ENCODE measurements around the gene SLC39A5.

DNA sequence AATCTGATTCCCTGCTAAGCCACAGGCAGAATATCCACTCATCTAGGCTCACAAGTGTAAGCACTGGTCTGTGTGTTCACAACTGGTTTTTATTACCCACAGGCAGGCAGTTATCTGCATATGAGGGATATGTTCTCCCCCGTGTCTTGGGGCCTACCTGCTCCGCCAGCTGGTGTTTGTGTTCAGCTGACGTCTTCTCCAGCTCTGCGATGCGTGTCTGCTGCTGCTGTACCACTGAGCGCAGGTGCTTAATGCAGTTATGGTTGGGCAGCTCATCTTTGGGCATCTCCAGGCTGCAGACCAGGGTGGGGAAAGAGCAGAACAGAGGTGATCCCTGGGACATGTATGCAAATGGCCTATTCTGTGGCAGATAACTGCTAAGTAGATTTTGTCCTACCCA lies 21.8 kb upstream of the SLC39A5 start:
- TF ChIP-seq, protein P1, sequence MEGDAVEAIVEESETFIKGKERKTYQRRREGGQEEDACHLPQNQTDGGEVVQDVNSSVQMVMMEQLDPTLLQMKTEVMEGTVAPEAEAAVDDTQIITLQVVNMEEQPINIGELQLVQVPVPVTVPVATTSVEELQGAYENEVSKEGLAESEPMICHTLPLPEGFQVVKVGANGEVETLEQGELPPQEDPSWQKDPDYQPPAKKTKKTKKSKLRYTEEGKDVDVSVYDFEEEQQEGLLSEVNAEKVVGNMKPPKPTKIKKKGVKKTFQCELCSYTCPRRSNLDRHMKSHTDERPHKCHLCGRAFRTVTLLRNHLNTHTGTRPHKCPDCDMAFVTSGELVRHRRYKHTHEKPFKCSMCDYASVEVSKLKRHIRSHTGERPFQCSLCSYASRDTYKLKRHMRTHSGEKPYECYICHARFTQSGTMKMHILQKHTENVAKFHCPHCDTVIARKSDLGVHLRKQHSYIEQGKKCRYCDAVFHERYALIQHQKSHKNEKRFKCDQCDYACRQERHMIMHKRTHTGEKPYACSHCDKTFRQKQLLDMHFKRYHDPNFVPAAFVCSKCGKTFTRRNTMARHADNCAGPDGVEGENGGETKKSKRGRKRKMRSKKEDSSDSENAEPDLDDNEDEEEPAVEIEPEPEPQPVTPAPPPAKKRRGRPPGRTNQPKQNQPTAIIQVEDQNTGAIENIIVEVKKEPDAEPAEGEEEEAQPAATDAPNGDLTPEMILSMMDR (conservative IDR thresholded peaks at IDR 0.05; ENCODE audit: low read length): no peak
- no peak for TF ChIP-seq EZH2phosphoT487 (IDR thresholded peaks at IDR 0.05; ENCODE audit: borderline replicate concordance, low read depth, low read length)
